Esophagus squamous epithelium (tissue), 5 donors: Measurements from ENCODE around the gene FAM24A. TPM values are rescaled to one million over a fixed set of nuclear protein-coding genes. Genes with fewer than 3 reads are reported as not detected.
"Not testable (repeated sequence)": the region's sequence is repeated elsewhere in the genome, so short reads cannot be mapped to it uniquely, and the experiment has no call there.

Experiments used
- DNase-seq: peaks from one replicate; lab custom pipeline; 2025; lab: John Stamatoyannopoulos, UW
- H3K27ac ChIP-seq, 4 donors: fragments of 200-600 bp; sonication (generic); one replicate each; pipeline ENCODE4 v1.5.1; 2016 to 2019; ENCODE audit warnings: mild to moderate bottlenecking in 1 of 4
- H3K27me3 ChIP-seq, 4 donors: fragments of 200-600 bp; sonication (generic); 1 replicate in 3 of 4; 2 replicates in 1 of 4; pipeline versions ENCODE4 v1.5.1 to v1.6.0; 2017 to 2021; ENCODE audit warnings: antibody characterized with exemption in 1 of 4
- H3K36me3 ChIP-seq, 3 donors: fragments of 200-600 bp; sonication (generic); one replicate each; pipeline ENCODE4 v1.5.1; 2016 to 2019
- H3K4me1 ChIP-seq, 3 donors: fragments of 200-600 bp; sonication (generic); one replicate each; pipeline ENCODE4 v1.5.1; 2017 to 2019
- H3K4me3 ChIP-seq, 4 donors: fragments of 200-600 bp; sonication (generic); 1 replicate in 3 of 4; 2 replicates in 1 of 4; pipeline ENCODE4 v1.5.1; 2016 to 2019; ENCODE audit warnings: mild to moderate bottlenecking in 2 of 4, moderate library complexity in 1 of 4
- H3K9me3 ChIP-seq, 3 donors: fragments of 200-600 bp; sonication (generic); one replicate each; pipeline ENCODE4 v1.5.1; 2016 to 2019
- CTCF ChIP-seq, 6 experiments: fragments of 450-650 bp in 4 of 6; fragments of 200-600 bp in 2 of 6; sonication (generic) in 2 of 6; IDR thresholded peaks; one replicate each; pipeline ENCODE4 v1.5.1; 2016 to 2019; ENCODE audit warnings: antibody characterized with exemption in 6 of 6, mild to moderate bottlenecking in 4 of 6, moderate library complexity in 4 of 6
- POLR2A ChIP-seq, 4 donors: fragments of 450-650 bp; IDR thresholded peaks; one replicate each; pipeline ENCODE4 v1.6.1; 2017; ENCODE audit warnings: antibody characterized with exemption in 4 of 4, mild to moderate bottlenecking in 4 of 4, moderate library complexity in 3 of 4
- WGBS, 2 donors: methylation state at CpG; one replicate each; pipeline ENCODE4 v1.1.5; 2018; 5-methylcytosine and 5-hydroxymethylcytosine counted together
- intact Hi-C: fragments of 100-400 bp; cut with DNase I; formaldehyde crosslinking; loops from one replicate; pipeline ENCODE4 v1.15.0; 2022
- total RNA-seq, 4 donors: library from RNA; depleted of rRNA; stranded (reverse); fragments of >200 nt; gene quantifications; one replicate each; pipeline ENCODE4 v1.1.0, GENCODE V29; 2016
- donor health status: DM: yes; HTN: yes; CAD: no.

FAM24A gene
- total RNA-seq, 4 donors from 2014 or later = not detected

- Histone ChIP-seq H3K27ac (peak within 1 kb of the TSS; percentile 60 to 79 (median 70)), H3K9me3 (no peaks in the 10 kb centered on the region), H3K27me3 (no peaks in the 10 kb centered on the region), H3K4me1 (peaks cover 6 to 31% (median 7%) of the 10 kb centered on the region in 3 donors), H3K36me3 (no peaks in the 10 kb centered on the region), H3K4me3 (peak within 1 kb of the TSS; percentile 47 to 74 (median 68))
- intact Hi-C loops = no loop called here
- WGBS, 2 donors = 8 to 14% methylated on average over 13 to 29 of the region's 95 CpGs
- TF ChIP-seq CTCF (IDR thresholded peaks at IDR 0.05) = peak in 1 of 6 experiments; percentile 41
- TF ChIP-seq POLR2A (IDR thresholded peaks at IDR 0.05) = no peak
- DNase-seq = peak; percentile 62
These were observed 30.8 kb upstream of the FAM24A start, which contains the start of gene FAM24B for GRCh38 chr10:122879339-122880273. FAM24B (minus strand) TSS chr10:122879581; CDS start chr10:122850515, 29,066 bp downstream.

- H3K9me3 ChIP-seq = no peaks in the 10 kb centered on the region
- no peak overlapping the region for H3K4me3 ChIP-seq
- H3K36me3 ChIP-seq = no peaks in the 10 kb centered on the region
- H3K4me1 ChIP-seq = peaks cover 6 to 24% (median 7%) of the 10 kb centered on the region in 3 donors
- H3K27me3 ChIP-seq = no peaks in the 10 kb centered on the region
- no peak for TF ChIP-seq POLR2A (IDR thresholded peaks at IDR 0.05)
- no peak for TF ChIP-seq CTCF (IDR thresholded peaks at IDR 0.05)
- intact Hi-C loops = no loop called here
- DNase-seq = no peak
- no peak overlapping the region for H3K27ac ChIP-seq
These were observed 27.6 kb upstream of the FAM24A start for GRCh38 chr10:122882766-122883165.

- no peak for DNase-seq
- H3K27me3 ChIP-seq = no peaks in the 10 kb centered on the region
These were observed 26.2 kb upstream of the FAM24A start for GRCh38 chr10:122884166-122884565.

GRCh38 chr10:122894261-122894944 is 16.0 kb upstream of the FAM24A start:
- DNase-seq = no peak
- Histone ChIP-seq H3K9me3 (no peaks in the 10 kb centered on the region), H3K4me1 (no peaks in the 10 kb centered on the region), H3K4me3 (no peak overlapping the region), H3K36me3 (no peaks in the 10 kb centered on the region), H3K27ac (no peak overlapping the region), H3K27me3 (peaks cover 0 to 3% (median 0%) of the 10 kb centered on the region in 4 donors)
- no peak for TF ChIP-seq CTCF (IDR thresholded peaks at IDR 0.05)
- no peak for TF ChIP-seq POLR2A (IDR thresholded peaks at IDR 0.05)
- intact Hi-C loops = no loop called here
- 79 to 89% methylated on average over 5 of the region's 5 CpGs for whole genome bisulfite sequencing, 2 donors

More at GRCh38 chr10:122884166-122884565, 26.2 kb upstream of the FAM24A start:
- TF ChIP-seq POLR2A (IDR thresholded peaks at IDR 0.05) (no peak), CTCF (IDR thresholded peaks at IDR 0.05) (no peak)
- intact Hi-C loops = no loop called here
- 93 to 94% methylated on average over 1 of the region's 1 CpG for WGBS, 2 donors
- no peak overlapping the region for H3K27ac ChIP-seq
- no peaks in the 10 kb centered on the region for H3K36me3 ChIP-seq
- H3K4me3 ChIP-seq = no peak overlapping the region
- peaks cover 6 to 12% (median 7%) of the 10 kb centered on the region in 3 donors for H3K4me1 ChIP-seq
- H3K9me3 ChIP-seq = no peaks in the 10 kb centered on the region

- H3K36me3 ChIP-seq, H3K27ac ChIP-seq: not testable (repeated sequence)
- 71 to 80% methylated on average over 4 of the region's 4 CpGs for WGBS, 2 donors
These were observed 6.5 kb upstream of the FAM24A start for GRCh38 chr10:122903861-122904260.

More at GRCh38 chr10:122903861-122904260, 6.5 kb upstream of the FAM24A start:
- peaks cover 0 to 17% (median 0%) of the 10 kb centered on the region in 4 donors for H3K27me3 ChIP-seq
- H3K4me1 ChIP-seq, H3K9me3 ChIP-seq, H3K4me3 ChIP-seq, DNase-seq, intact Hi-C loops: not testable (repeated sequence)
